Measurements from ENCODE around the gene NADK2. TPM values are rescaled to one million over a fixed set of nuclear protein-coding genes. Genes with fewer than 3 reads are reported as not detected.

The NADK2 gene
- total RNA-seq, 1 donor from 2014 or later = 116 TPM

- DNase-seq = no peak
Measured at GRCh38 chr5:36246036-36246800, 4.5 kb upstream of the NADK2 start.

- no peak for DNase-seq
Measured at GRCh38 chr5:36244076-36244475, 2.4 kb upstream of the NADK2 start.

- no peak for DNase-seq
Measured at GRCh38 chr5:36243653-36244052, 1.9 kb upstream of the NADK2 start.

GRCh38 chr5:36242534-36243485 is 1.1 kb upstream of the NADK2 start:
- no peak for DNase-seq

GRCh38 chr5:36240779-36241630 is 720 bp downstream of the NADK2 start:
- DNase-seq = peak; percentile 51

- no peak for DNase-seq
Measured at GRCh38 chr5:36239370-36240293, 2.1 kb downstream of the NADK2 start.

- no peak for DNase-seq
Measured at GRCh38 chr5:36238502-36239295, 3.0 kb downstream of the NADK2 start.

GRCh38 chr5:36237751-36238150 is 4.0 kb downstream of the NADK2 start:
- no peak for DNase-seq

GRCh38 chr5:36236801-36237200 is 4.9 kb downstream of the NADK2 start:
- no peak for DNase-seq

GRCh38 chr5:36232533-36232932 is 9.2 kb downstream of the NADK2 start:
- DNase-seq = no peak

GRCh38 chr5:36230151-36230790 is 11.5 kb downstream of the NADK2 start:
- no peak for DNase-seq

GRCh38 chr5:36228505-36228904 is 13.2 kb downstream of the NADK2 start:
- no peak for DNase-seq

- DNase-seq = no peak
Measured at GRCh38 chr5:36227046-36227445, 14.7 kb downstream of the NADK2 start.

- no peak for DNase-seq
Measured at GRCh38 chr5:36222620-36223019, 19.1 kb downstream of the NADK2 start.

GRCh38 chr5:36217988-36218387 is 23.7 kb downstream of the NADK2 start:
- DNase-seq = no peak

- DNase-seq = no peak
Measured at GRCh38 chr5:36217567-36217966, 24.2 kb downstream of the NADK2 start.

- DNase-seq = no peak
Measured at GRCh38 chr5:36215910-36216309, 25.8 kb downstream of the NADK2 start.

GRCh38 chr5:36214436-36214835 is 27.3 kb downstream of the NADK2 start:
- no peak for DNase-seq

GRCh38 chr5:36209664-36210063 is 32.1 kb downstream of the NADK2 start:
- no peak for DNase-seq

- DNase-seq = no peak
Measured at GRCh38 chr5:36208786-36209185, 32.9 kb downstream of the NADK2 start.

Data from occipital lobe (tissue), 2 donors.